Right ventricle myocardium inferior (tissue), 1 donor: ENCODE data around the gene GBP7. TPM values are rescaled to one million over a fixed set of nuclear protein-coding genes. Genes with fewer than 3 reads are reported as not detected.
"Not testable (repeated sequence)": the region's sequence is repeated elsewhere in the genome, so short reads cannot be mapped to it uniquely, and the experiment has no call there.

Experiments used
- ATAC-seq: fragments of 200-7000 bp; cut with Tn5 transposase; one replicate; pipeline ENCODE4 v1.9.1; 2020; ENCODE audit warnings: mild to moderate bottlenecking, moderate library complexity
- DNase-seq: peaks from one replicate; pipeline ENCODE4 v3.0.0; 2021; ENCODE audit errors: missing footprints
- intact Hi-C: fragments of 100-400 bp; cut with DNase I; formaldehyde crosslinking; loops from one replicate; pipeline ENCODE4 v1.11.0; 2022
- total RNA-seq: library from RNA; stranded (reverse); fragmentation: NEBNext Ultra II Directional; extraction: Animal tissue kit (Norgen Biotek cat#: 25700); gene quantifications from one replicate; pipeline ENCODE4 v1.2.1, GENCODE V29; 2021
- donor health status: DM: no; HTN: yes; CAD: no; lungs with severe emphysema.

The GBP7 gene
- total RNA-seq, 1 donor from 2014 or later = not detected

- DNase-seq, ATAC-seq, intact Hi-C loops: not testable (repeated sequence)
These were observed 47.8 kb downstream of the GBP7 start for GRCh38 chr1:89128003-89128458.

DNA sequence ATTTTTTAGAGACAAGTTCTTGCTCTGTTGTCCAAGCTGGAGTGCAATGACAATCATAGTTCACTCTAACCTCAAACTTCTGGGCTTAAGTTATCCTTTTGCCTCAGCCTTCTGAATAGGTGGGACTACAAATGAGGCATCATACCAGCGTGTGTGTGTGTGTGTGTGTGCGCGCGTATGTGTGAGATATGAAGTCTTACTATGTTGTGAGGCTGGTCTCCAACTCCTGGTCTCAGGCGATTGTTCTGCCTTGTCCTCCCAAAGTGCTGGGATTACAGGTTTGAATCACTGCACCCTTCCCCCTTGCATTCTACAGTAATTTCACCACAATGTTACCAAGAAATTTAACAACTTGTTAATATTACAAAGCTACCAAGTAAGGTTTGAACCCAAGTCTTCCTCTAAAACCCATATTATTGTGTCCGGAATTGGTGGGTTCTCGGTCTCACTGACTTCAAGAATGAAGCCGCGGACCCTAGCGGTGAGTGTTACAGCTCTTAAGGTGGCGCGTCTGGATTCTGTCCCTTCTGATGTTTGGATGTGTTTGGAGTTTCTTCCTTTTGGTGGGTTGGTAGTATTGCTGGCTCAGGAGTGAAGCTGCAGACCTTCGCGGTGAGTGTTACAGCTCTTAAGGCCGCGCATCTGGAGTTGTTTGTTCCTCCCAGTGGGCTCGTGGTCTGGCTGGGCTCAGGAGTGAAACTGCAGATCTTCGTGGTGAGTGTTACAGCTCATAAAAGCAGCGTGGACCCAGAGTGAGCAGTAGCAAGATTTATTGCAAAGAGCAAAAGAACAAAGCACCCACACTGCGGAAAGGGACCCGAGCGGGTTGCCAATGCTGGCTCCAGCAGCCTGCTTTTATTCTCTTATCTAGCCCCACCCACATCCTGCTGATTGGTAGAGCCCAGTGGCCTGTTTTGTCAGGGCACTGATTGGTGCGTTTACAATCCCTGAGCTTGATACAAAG, 48.9 kb downstream of the GBP7 start:
- DNase-seq, ATAC-seq, intact Hi-C loops: not testable (repeated sequence)

- peak; percentile 77 for ATAC-seq
- DNase-seq = no peak
- intact Hi-C loops = no loop called here
These were observed 49.8 kb downstream of the GBP7 start, which contains the start of gene GBP2 for GRCh38 chr1:89125913-89126580. GBP2 (minus strand) TSS chr1:89126114; CDS start chr1:89121966, 4,148 bp downstream.

DNA sequence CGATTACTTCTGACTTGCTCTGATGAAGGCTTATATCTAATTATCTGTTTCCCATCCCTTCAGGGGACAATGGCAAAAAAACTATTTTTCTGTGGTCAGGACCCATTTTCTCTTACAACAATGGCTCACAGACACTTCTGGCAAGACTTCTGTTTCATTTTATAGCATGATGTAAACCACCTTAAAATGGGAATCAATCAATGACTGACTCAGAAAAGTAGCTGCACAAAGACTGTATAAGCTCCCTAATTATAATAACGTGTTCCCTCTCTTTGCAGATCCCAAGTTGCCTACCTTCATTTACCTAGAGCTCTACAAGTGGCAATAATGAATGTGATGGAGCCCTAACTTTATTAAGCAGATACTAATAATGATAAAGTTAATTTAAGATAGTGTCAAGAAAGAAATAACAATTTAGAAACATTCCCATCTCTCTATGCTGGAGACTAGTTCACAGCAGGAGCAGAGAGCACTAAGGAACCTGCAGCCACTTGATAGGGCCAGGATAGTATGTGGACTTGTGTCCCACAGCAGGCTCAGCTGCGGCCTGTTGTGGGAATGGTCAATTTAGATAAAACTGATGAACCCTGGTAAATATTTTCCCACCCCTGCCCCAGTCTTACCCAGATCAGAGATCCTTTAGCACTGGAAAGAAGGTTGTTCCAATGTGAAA, 50.4 kb downstream of the GBP7 start:
- intact Hi-C loops = no loop called here
- ATAC-seq (peak; percentile 65), DNase-seq (no peak)

DNA sequence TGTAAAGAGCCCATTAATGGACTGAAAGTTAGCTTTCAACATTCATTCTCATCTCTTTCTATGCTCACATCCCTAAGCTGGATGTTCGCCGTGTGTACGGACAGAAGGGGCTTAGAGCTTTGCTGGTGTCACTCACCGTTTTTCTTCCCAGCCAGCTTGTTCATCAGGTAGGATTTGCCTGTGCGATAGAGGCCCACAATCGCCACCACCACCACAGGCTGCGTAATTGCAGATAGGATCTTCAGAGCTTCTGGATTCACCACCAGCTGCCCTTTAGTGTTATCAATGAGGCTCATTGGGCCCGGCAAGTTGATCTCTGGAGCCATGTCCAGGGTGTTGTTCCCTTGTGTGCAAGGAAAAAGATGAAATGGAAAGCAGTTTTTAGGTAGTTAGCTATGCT, 54.2 kb downstream of the GBP7 start:
- ATAC-seq (no peak), DNase-seq (no peak)
- intact Hi-C loops = no loop called here

DNA sequence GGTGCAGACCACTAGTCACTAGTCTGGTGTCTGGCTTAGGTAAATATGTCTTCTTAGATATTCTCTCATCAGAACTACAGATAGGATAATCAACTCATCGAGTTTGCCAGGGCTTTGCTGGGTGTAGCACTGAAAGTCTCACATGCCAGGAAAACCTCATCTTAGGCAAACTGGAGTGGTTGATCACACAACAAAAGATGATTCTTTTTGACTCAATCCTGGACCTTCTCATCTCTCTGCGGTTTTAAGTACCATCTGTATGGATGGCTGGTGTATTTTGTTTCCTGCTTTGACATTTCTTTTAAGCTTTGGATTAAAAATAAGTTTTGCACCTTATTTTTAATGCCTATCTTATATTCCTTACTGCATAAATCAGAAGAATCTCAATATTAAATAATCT, 61.1 kb downstream of the GBP7 start:
- no peak for DNase-seq
- ATAC-seq = no peak
- intact Hi-C loops = no loop called here

DNA sequence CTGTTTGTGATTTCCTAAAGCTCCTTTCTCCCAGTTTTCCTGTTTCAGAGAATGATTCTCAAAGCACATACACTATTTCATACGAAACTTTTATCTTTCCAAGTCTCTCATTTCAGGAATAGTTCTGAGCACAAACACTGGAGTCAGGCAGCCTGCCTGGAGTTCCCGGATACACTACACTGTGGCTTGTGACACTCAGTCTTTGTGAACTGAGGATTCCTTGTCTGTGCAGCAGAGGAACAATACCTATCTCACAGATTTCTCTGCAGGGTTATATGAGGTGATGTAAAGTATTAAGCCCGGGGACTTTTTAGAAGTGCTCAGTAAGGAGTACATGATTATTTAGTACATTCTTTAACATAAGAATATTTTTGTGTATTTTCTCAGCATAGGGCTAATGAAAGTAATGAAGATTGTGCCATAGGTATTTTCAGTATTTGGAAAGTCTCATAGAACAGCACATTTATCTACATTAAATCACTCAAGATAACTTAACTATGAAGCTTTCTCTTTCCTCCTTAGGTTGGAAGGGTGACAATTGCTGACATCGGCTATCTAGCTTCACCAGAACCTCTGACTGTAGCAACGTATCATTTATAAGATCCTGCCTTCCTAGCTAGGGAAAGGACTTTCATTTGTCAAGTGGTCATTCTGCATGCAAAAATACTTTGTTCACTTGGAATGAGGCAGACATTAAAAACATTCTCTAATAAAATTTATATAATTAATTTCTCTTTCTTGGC, 62.8 kb downstream of the GBP7 start:
- intact Hi-C loops = no loop called here
- ATAC-seq (no peak), DNase-seq (no peak)

DNA sequence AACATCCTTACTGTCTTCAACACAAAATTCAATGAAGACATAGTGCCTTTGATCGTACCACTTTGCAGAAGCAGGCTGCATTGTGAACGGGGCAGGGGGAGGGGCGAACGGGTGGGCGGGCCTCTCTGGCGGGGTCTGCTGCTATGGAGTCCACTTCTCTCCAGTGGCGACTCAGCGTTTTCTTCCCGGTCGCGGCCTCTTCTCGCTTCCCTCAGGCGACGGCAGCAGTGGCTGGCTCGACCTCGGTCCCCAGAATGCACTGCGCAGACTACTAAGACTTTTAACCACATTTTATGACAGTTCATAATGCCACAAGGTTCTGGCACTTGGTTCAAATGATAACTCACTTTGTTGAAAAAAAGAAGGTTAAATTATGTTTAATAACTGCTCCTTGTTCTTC, 71.1 kb downstream of the GBP7 start:
- intact Hi-C loops = no loop called here
- no peak for DNase-seq
- no peak for ATAC-seq

GRCh38 chr1:89104147-89104546, 71.7 kb downstream of the GBP7 start:
- DNase-seq = no peak
- intact Hi-C loops = no loop called here
- no peak for ATAC-seq

DNA sequence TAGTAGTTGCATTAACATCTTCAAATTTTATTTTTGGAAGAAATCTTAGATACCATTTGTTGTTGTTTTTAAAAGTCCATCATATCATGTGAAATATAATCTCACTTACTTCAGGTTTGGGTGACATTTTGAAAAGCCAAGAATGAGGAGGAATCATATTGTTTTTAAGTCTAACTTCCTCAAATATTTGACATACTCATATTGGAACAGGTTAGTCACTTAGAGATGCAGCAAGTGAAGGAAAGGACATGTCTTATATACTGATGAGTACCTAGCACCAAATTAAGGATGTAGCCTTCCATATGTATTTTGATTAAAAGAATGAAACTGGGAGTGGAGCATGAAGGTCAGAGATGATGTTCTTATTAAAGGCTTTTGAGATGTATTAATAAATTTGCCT, 73.8 kb downstream of the GBP7 start:
- intact Hi-C loops = no loop called here
- DNase-seq (no peak), ATAC-seq (no peak)

GRCh38 chr1:89100412-89100811, 75.4 kb downstream of the GBP7 start:
- ATAC-seq (no peak), DNase-seq (no peak)
- intact Hi-C loops = no loop called here

GRCh38 chr1:89098857-89099256, 76.9 kb downstream of the GBP7 start:
- DNase-seq (no peak), ATAC-seq (no peak)
- intact Hi-C loops = no loop called here

DNA sequence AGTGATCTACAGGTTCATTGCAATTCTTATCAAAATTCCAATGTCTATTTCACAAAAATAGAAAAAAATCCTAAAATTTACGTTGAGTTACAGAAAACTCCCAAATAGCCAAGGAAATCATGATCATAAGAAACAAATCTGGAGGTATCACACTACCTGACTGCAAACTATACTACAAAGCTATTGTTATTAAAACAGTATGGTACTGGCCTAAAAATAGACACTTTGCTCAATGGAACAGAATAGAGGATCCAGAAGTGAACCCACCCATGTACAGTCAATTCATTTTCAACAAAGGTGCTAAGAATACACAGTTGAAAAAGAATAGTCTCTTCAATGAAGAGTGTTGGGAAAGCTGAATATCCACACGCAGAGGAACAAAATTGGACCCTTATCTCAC, 80.1 kb downstream of the GBP7 start:
- ATAC-seq (no peak), DNase-seq (no peak)
- intact Hi-C loops = no loop called here

GRCh38 chr1:89089962-89090361, 85.8 kb downstream of the GBP7 start:
- ATAC-seq = no peak
- no peak for DNase-seq
- intact Hi-C loops = loop anchor here (5.0 to 10.0 kb wide), 3 partner anchors 185 to 362 kb away; partner anchors contain the start of gene GBP5

- DNase-seq = no peak
- intact Hi-C loops = loop anchor here (5.0 to 10.0 kb wide), 3 partner anchors 186 to 364 kb away; partner anchors contain the start of gene GBP5
- no peak for ATAC-seq
These were observed 87.2 kb downstream of the GBP7 start for GRCh38 chr1:89088572-89088971.

- no peak for ATAC-seq
- no peak for DNase-seq
- intact Hi-C loops = loop anchor here (5.0 to 10.0 kb wide), 3 partner anchors 188 to 365 kb away; partner anchors contain the start of gene GBP5
These were observed 88.6 kb downstream of the GBP7 start for GRCh38 chr1:89087241-89087640.

GRCh38 chr1:89085781-89086180, 90.0 kb downstream of the GBP7 start:
- DNase-seq = no peak
- intact Hi-C loops = loop anchor here (5.0 to 10.0 kb wide), 3 partner anchors 189 to 367 kb away; partner anchors contain the start of gene GBP5
- no peak for ATAC-seq
